Mesendoderm (in vitro differentiated cells): ENCODE results near the gene CLIP4.

Experiments
- DNase-seq: peaks from one replicate; pipeline ENCODE4 v3.0.0; 2013
- H2AK5ac ChIP-seq: 2 replicates; pipeline ENCODE4 v1.6.1; 2013; ENCODE audit warnings: low read length, inconsistent platforms
- H2BK120ac ChIP-seq: 2 replicates; pipeline ENCODE4 v1.6.1; 2013; ENCODE audit warnings: low read depth, mild to moderate bottlenecking, low read length, moderate library complexity, mixed read lengths
- H2BK15ac ChIP-seq: replicated peaks from 2 replicates; pipeline ENCODE4 v1.6.1; 2013; ENCODE audit warnings: low read depth, mild to moderate bottlenecking, moderate library complexity
- H2BK5ac ChIP-seq: 2 replicates; pipeline ENCODE4 v1.6.1; 2013; ENCODE audit warnings: low read length, inconsistent platforms
- H3K18ac ChIP-seq: 2 replicates; pipeline ENCODE4 v1.6.1; 2013; ENCODE audit warnings: mild to moderate bottlenecking, low read length, mixed read lengths
- H3K23ac ChIP-seq: one replicate; pipeline ENCODE4 v1.6.1; 2013; ENCODE audit warnings: low read length
- H3K27ac ChIP-seq: 2 replicates; pipeline ENCODE4 v1.5.1; 2013; ENCODE audit warnings: low read depth, mild to moderate bottlenecking, inconsistent platforms, low read length, moderate library complexity
- H3K27me3 ChIP-seq: 2 replicates; pipeline ENCODE4 v1.6.1; 2013; ENCODE audit warnings: low read length, control low read depth, mild to moderate bottlenecking, inconsistent platforms; ENCODE audit not compliant: insufficient read depth, poor library complexity
- H3K36me3 ChIP-seq: 2 replicates; pipeline ENCODE4 v1.6.1; 2013; ENCODE audit warnings: low read length, inconsistent platforms; ENCODE audit not compliant: control insufficient read depth, insufficient read depth
- H3K4ac ChIP-seq: one replicate; pipeline ENCODE4 v1.6.1; 2013; ENCODE audit warnings: low read depth, mild to moderate bottlenecking, low read length, moderate library complexity
- H3K4me1 ChIP-seq: 2 replicates; pipeline ENCODE4 v1.6.1; 2013; ENCODE audit warnings: low read depth, low read length, inconsistent platforms; ENCODE audit not compliant: control insufficient read depth
- H3K4me2 ChIP-seq: 2 replicates; pipeline ENCODE4 v1.6.1; 2013; ENCODE audit warnings: low read length
- H3K4me3 ChIP-seq: 2 replicates; pipeline ENCODE4 v1.5.1; 2013; ENCODE audit warnings: mild to moderate bottlenecking, low read length
- H3K56ac ChIP-seq: one replicate; pipeline ENCODE4 v1.6.1; 2013; ENCODE audit warnings: low read length
- H3K79me1 ChIP-seq: 2 replicates; pipeline ENCODE4 v1.6.1; 2013; ENCODE audit warnings: low read length, inconsistent platforms
- H3K79me2 ChIP-seq: 2 replicates; pipeline ENCODE4 v1.6.1; 2013; ENCODE audit warnings: mild to moderate bottlenecking, low read length; ENCODE audit not compliant: control insufficient read depth, insufficient read depth
- H3K9ac ChIP-seq: 2 replicates; pipeline ENCODE4 v1.6.1; 2013; ENCODE audit warnings: low read length, inconsistent platforms
- H4K5ac ChIP-seq: one replicate; pipeline ENCODE4 v1.6.1; 2013; ENCODE audit warnings: low read length
- H4K8ac ChIP-seq: one replicate; pipeline ENCODE4 v1.6.1; 2013; ENCODE audit warnings: low read depth, mild to moderate bottlenecking, control low read depth, low read length, moderate library complexity
- WGBS: extraction: QIAGEN DNeasy Blood & Tissue Kit; methylation state at CpG from one replicate; pipeline ENCODE4 v1.1.7; 2013; ENCODE audit warnings: low lambda C conversion rate, missing lambda C conversion rate; ENCODE audit not compliant: insufficient coverage; ENCODE audit errors: extremely low coverage; 5-methylcytosine and 5-hydroxymethylcytosine counted together

CLIP4 gene

GRCh38 chr2:29146197-29146596 is 31.0 kb downstream of the CLIP4 start:
- H3K27ac ChIP-seq: no peak overlapping the region
- H3K18ac ChIP-seq: no peak overlapping the region
- H3K4me3 ChIP-seq: no peak overlapping the region
- no CpG with 5 or more reads among the region's 3 CpGs for whole genome bisulfite sequencing
- no peak overlapping the region for H4K8ac ChIP-seq
- no peak overlapping the region for H2AK5ac ChIP-seq
- H3K79me1 ChIP-seq: no peaks in the 10 kb centered on the region
- H3K56ac ChIP-seq: no peak overlapping the region
- H2BK5ac ChIP-seq: no peak overlapping the region
- H3K4me2 ChIP-seq: no peak overlapping the region
- H3K4me1 ChIP-seq: no peaks in the 10 kb centered on the region
- no peaks in the 10 kb centered on the region for H3K36me3 ChIP-seq
- no peak overlapping the region for H2BK120ac ChIP-seq
- no peak overlapping the region for H3K9ac ChIP-seq
- H3K79me2 ChIP-seq: no peaks in the 10 kb centered on the region
- H3K4ac ChIP-seq: no peak overlapping the region
- H2BK15ac ChIP-seq: no peak overlapping the region
- no peak for DNase-seq
- no peak overlapping the region for H4K5ac ChIP-seq
- H3K27me3 ChIP-seq: no peaks in the 10 kb centered on the region
- H3K23ac ChIP-seq: no peak overlapping the region

GRCh38 chr2:29147963-29148362 is 32.7 kb downstream of the CLIP4 start:
- Histone ChIP-seq H3K79me2 (no peaks in the 10 kb centered on the region), H2BK5ac (no peak overlapping the region), H3K27me3 (no peaks in the 10 kb centered on the region), H3K79me1 (no peaks in the 10 kb centered on the region), H3K4ac (no peak overlapping the region), H3K9ac (no peak overlapping the region), H3K4me2 (no peak overlapping the region), H2BK15ac (no peak overlapping the region), H2AK5ac (no peak overlapping the region), H3K23ac (no peak overlapping the region), H3K4me3 (no peak overlapping the region), H3K4me1 (no peaks in the 10 kb centered on the region), H2BK120ac (no peak overlapping the region), H3K27ac (no peak overlapping the region), H4K8ac (no peak overlapping the region), H3K36me3 (no peaks in the 10 kb centered on the region), H3K18ac (no peak overlapping the region), H4K5ac (no peak overlapping the region), H3K56ac (no peak overlapping the region)
- DNase-seq: no peak
- WGBS: no CpG with 5 or more reads among the region's 3 CpGs

- no peak overlapping the region for H3K23ac ChIP-seq
- no peak overlapping the region for H3K4me2 ChIP-seq
- H4K8ac ChIP-seq: no peak overlapping the region
- H3K4ac ChIP-seq: no peak overlapping the region
- no peak overlapping the region for H2BK5ac ChIP-seq
- H3K18ac ChIP-seq: no peak overlapping the region
- no peaks in the 10 kb centered on the region for H3K36me3 ChIP-seq
- no peak overlapping the region for H2BK120ac ChIP-seq
- H3K79me2 ChIP-seq: no peaks in the 10 kb centered on the region
- DNase-seq: no peak
- no peaks in the 10 kb centered on the region for H3K4me1 ChIP-seq
- H3K56ac ChIP-seq: no peak overlapping the region
- no peak overlapping the region for H2AK5ac ChIP-seq
- no peak overlapping the region for H3K27ac ChIP-seq
- no CpG with 5 or more reads among the region's 2 CpGs for WGBS
- H4K5ac ChIP-seq: no peak overlapping the region
- no peaks in the 10 kb centered on the region for H3K27me3 ChIP-seq
- no peak overlapping the region for H2BK15ac ChIP-seq
- no peaks in the 10 kb centered on the region for H3K79me1 ChIP-seq
- no peak overlapping the region for H3K4me3 ChIP-seq
- H3K9ac ChIP-seq: no peak overlapping the region
These were observed 39.4 kb downstream of the CLIP4 start for GRCh38 chr2:29154610-29155009.

GRCh38 chr2:29155578-29155977 is 40.4 kb downstream of the CLIP4 start:
- Histone ChIP-seq H3K79me2 (no peaks in the 10 kb centered on the region), H3K4me3 (no peak overlapping the region), H3K4me1 (no peaks in the 10 kb centered on the region), H4K8ac (no peak overlapping the region), H3K18ac (no peak overlapping the region), H2BK15ac (no peak overlapping the region), H2BK5ac (no peak overlapping the region), H3K36me3 (no peaks in the 10 kb centered on the region), H3K27me3 (no peaks in the 10 kb centered on the region), H3K79me1 (no peaks in the 10 kb centered on the region), H3K9ac (no peak overlapping the region), H3K23ac (no peak overlapping the region), H3K4ac (no peak overlapping the region), H4K5ac (no peak overlapping the region), H3K27ac (no peak overlapping the region), H2BK120ac (no peak overlapping the region), H3K56ac (no peak overlapping the region), H3K4me2 (no peak overlapping the region), H2AK5ac (no peak overlapping the region)
- WGBS: no CpG with 5 or more reads among the region's 2 CpGs
- DNase-seq: no peak

GRCh38 chr2:29157131-29157530 is 41.9 kb downstream of the CLIP4 start:
- Histone ChIP-seq H2BK120ac (no peak overlapping the region), H3K4me1 (no peaks in the 10 kb centered on the region), H4K5ac (no peak overlapping the region), H3K56ac (no peak overlapping the region), H2AK5ac (no peak overlapping the region), H3K4me3 (no peak overlapping the region), H4K8ac (no peak overlapping the region), H3K27ac (no peak overlapping the region), H3K18ac (no peak overlapping the region), H3K23ac (no peak overlapping the region), H3K9ac (no peak overlapping the region), H3K36me3 (no peaks in the 10 kb centered on the region), H3K79me2 (no peaks in the 10 kb centered on the region), H3K27me3 (no peaks in the 10 kb centered on the region), H3K79me1 (no peaks in the 10 kb centered on the region), H3K4me2 (no peak overlapping the region), H2BK15ac (no peak overlapping the region), H3K4ac (no peak overlapping the region), H2BK5ac (no peak overlapping the region)
- peak; percentile 59 for DNase-seq
- WGBS: no CpG with 5 or more reads among the region's 4 CpGs

- H3K56ac ChIP-seq: no peak overlapping the region
- no peak for DNase-seq
- H3K36me3 ChIP-seq: no peaks in the 10 kb centered on the region
- no peak overlapping the region for H3K23ac ChIP-seq
- no peaks in the 10 kb centered on the region for H3K79me1 ChIP-seq
- no peak overlapping the region for H3K4me3 ChIP-seq
- H3K4me2 ChIP-seq: no peak overlapping the region
- H3K27ac ChIP-seq: no peak overlapping the region
- no peak overlapping the region for H2AK5ac ChIP-seq
- no peak overlapping the region for H3K9ac ChIP-seq
- no peaks in the 10 kb centered on the region for H3K27me3 ChIP-seq
- no peak overlapping the region for H4K8ac ChIP-seq
- H3K4me1 ChIP-seq: no peaks in the 10 kb centered on the region
- H3K18ac ChIP-seq: no peak overlapping the region
- H2BK15ac ChIP-seq: no peak overlapping the region
- no peak overlapping the region for H2BK120ac ChIP-seq
- WGBS: no CpG with 5 or more reads among the region's 1 CpG
- H2BK5ac ChIP-seq: no peak overlapping the region
- no peaks in the 10 kb centered on the region for H3K79me2 ChIP-seq
- H4K5ac ChIP-seq: no peak overlapping the region
- H3K4ac ChIP-seq: no peak overlapping the region
These were observed 43.9 kb downstream of the CLIP4 start for GRCh38 chr2:29159125-29159524.
